Heart left ventricle (tissue), 16 donors: ENCODE measurements around the gene SPRED3. TPM values are rescaled to one million over a fixed set of nuclear protein-coding genes. Genes with fewer than 3 reads are reported as not detected.

Experiments
- ATAC-seq, 4 donors: fragments of 200-7000 bp; cut with Tn5 transposase; one replicate each; pipeline ENCODE4 v1.9.1; 2020 to 2022; ENCODE audit warnings: moderate library complexity in 4 of 4, mild to moderate bottlenecking in 3 of 4, moderate number of reproducible peaks in 1 of 4
- DNase-seq, 5 donors: peaks; one replicate each; pipeline ENCODE4 v3.0.0-alpha.2; 2020
- H3K27ac ChIP-seq, 12 donors: fragments of 200-600 bp; sonication (generic) in 4 of 12; one replicate each; pipeline versions ENCODE4 v1.5.0 to v1.8.0; 2016 to 2022; ENCODE audit warnings: mild to moderate bottlenecking in 2 of 12
- H3K27me3 ChIP-seq, 9 donors: fragments of 200-600 bp; sonication (generic) in 2 of 9; one replicate each; pipeline versions ENCODE4 v1.5.1 to v1.8.0; 2016 to 2022; ENCODE audit warnings: mild to moderate bottlenecking in 3 of 9
- H3K36me3 ChIP-seq, 9 donors: fragments of 200-600 bp; sonication (generic) in 2 of 9; one replicate each; pipeline versions ENCODE4 v1.5.0 to v1.8.0; 2018 to 2022; ENCODE audit warnings: mild to moderate bottlenecking in 2 of 9
- H3K4me1 ChIP-seq, 12 donors: fragments of 200-600 bp; sonication (generic) in 4 of 12; one replicate each; pipeline versions ENCODE4 v1.5.0 to v1.8.0; 2016 to 2022; ENCODE audit warnings: mild to moderate bottlenecking in 3 of 12
- H3K4me3 ChIP-seq, 12 donors: fragments of 200-600 bp; sonication (generic) in 4 of 12; one replicate each; pipeline versions ENCODE4 v1.5.0 to v1.8.0; 2017 to 2022; ENCODE audit warnings: mild to moderate bottlenecking in 9 of 12, moderate library complexity in 4 of 12
- H3K9me3 ChIP-seq, 12 donors: fragments of 200-600 bp; sonication (generic) in 4 of 12; one replicate each; pipeline versions ENCODE4 v1.5.0 to v1.8.0; 2016 to 2022; ENCODE audit warnings: mild to moderate bottlenecking in 1 of 12
- POLR2A ChIP-seq, 2 donors: fragments of 450-650 bp; IDR thresholded peaks; one replicate each; pipeline ENCODE4 v1.6.1; 2017; ENCODE audit warnings: antibody characterized with exemption in 2 of 2, mild to moderate bottlenecking in 2 of 2, moderate library complexity in 2 of 2
- WGBS, 4 donors: extraction: QIAGEN DNeasy Blood & Tissue Kit in 2 of 4; methylation state at CpG; one replicate each; pipeline versions ENCODE4 v1.1.5 to v1.1.7; 2013 to 2018; 5-methylcytosine and 5-hydroxymethylcytosine counted together
- intact Hi-C, 10 donors: fragments of 100-400 bp; cut with DNase I; formaldehyde crosslinking; loops; one replicate each; pipeline versions ENCODE4 v1.11.1 to v1.14.2; 2022
- polyA plus RNA-seq, 2 donors: library from polyadenylated mRNA; stranded (reverse); fragments of 200-250 nt; gene quantifications; one replicate each; pipeline ENCODE4 v1.2.3, GENCODE V29; 2013
- total RNA-seq, 9 donors: library from RNA; depleted of rRNA in 2 of 9; stranded (reverse); fragments of >200 nt in 2 of 9; fragmentation: NEBNext Ultra II Directional in 3 of 9; extraction: Animal tissue kit (Norgen Biotek cat#: 25700) in 3 of 9; gene quantifications; one replicate each; pipeline versions ENCODE4 v1.1.0 to v1.2.4, GENCODE V29; 2016 to 2023
- TF ChIP-seq, protein P1 (sequence below), 12 donors: fragments of 200-600 bp; sonication (generic) in 4 of 12; IDR thresholded peaks; one replicate each; pipeline versions ENCODE4 v1.5.0 to v1.8.0; 2018 to 2022; ENCODE audit warnings: antibody characterized with exemption in 12 of 12, mild to moderate bottlenecking in 5 of 12
- donor health status: ischemic (EF 13 %, LVEDD 7.1; RV severe dilation, severe dysfunction).
- donor health status: healthy with polysubstance abuse.
- donor health status: DM: no; HTN: yes; CAD: no.
- donor health status: DM: no; HTN: no; CAD: no.
- donor health status: ischemic (EF 25% LVEDD 6.9; RV normal size, moderate dysfunction).
- donor health status: ischemic (EF 25% LVEDD 5.7; RV mildly dilated, moderate dysfunction).
- donor health status: healthy.
- donor health status: DM: yes; HTN: yes; CAD: no.
- donor health status: ischemic (EF 35%, LVEDD 5.7; RV mildly dilated, moderate dysfunction).
- donor health status: nonischemic (EF 11% LVEDD 7.7; RV severe dilation, severe dysfunction).
- donor health status: DM: yes; HTN: yes; CAD: no.
- donor health status: PGD.
- donor health status: ischemic (EF 29% LVEDD 5.4; RV normal size, mild dysfunction).
- donor health status: nonischemic (EF 23%, LVEDD 6.1; RV moderate dilation, normal function).

The SPRED3 gene
- total and polyA plus RNA-seq, 11 donors, result 0.18 to 3.1 (median 0.72) TPM; not detected in 1

DNA sequence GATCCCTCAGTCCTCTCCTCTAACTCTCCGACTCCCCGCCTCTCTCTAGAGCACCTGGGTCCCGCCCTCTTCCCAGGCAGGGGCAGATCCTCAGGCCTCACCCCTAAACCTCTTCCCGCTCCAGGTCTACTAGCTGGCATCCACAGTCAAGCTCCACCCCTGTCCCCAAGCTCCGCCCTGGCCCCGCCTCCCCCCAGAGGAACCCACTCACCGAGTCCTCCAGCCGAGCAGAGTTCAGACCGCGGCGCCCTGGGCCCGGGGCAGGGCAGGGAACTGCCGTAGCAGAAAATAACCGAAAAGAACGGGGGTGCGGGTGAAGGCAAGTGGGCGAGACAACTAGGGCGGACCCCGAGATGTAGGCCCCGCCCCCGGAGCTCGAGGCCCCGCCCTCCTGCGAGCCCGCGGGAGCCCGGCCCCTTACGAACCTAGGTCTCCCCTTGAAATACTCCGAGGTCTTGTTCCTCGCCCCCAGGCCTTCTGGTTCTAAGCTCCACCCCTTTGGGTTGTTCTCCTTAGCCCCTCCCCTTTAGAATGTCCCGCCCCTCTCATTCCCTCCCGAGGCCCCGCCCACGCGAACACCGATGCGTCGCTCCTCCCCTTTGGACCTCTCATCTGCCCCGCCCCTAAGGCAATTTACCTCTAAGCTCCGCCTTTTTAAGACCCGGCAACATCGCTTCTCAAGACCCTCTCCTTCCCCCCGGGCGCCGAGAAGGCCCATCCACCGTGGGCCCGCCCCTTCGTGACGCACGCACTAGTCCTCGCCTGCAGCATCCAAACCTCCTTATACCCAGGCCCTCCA, 748 bp upstream of the SPRED3 start, which contains the start of gene GGN:
Gene GGN (minus strand): TSS at position 485 of the 799 bp plus-strand sequence. CDS start 773 bp downstream, outside the sequence.
- Histone ChIP-seq H3K27me3 (peaks cover 0 to 36% (median 0%) of the 10 kb centered on the region in 9 donors), H3K36me3 (peaks cover 0 to 34% (median 25%) of the 10 kb centered on the region in 9 donors), H3K27ac (peak within 1 kb of the TSS in 6 of 12 donors; percentile 30 to 80 (median 47)), H3K4me3 (peak within 1 kb of the TSS; percentile 16 to 69 (median 53)), H3K9me3 (no peaks in the 10 kb centered on the region), H3K4me1 (peaks cover 0 to 42% (median 25%) of the 10 kb centered on the region in 12 donors)
- ATAC-seq (peak; percentile 56 to 76 (median 68)), DNase-seq (peak; percentile 73 to 86 (median 75))
- TF ChIP-seq POLR2A (IDR thresholded peaks at IDR 0.05), result no peak
- TF ChIP-seq, protein P1, sequence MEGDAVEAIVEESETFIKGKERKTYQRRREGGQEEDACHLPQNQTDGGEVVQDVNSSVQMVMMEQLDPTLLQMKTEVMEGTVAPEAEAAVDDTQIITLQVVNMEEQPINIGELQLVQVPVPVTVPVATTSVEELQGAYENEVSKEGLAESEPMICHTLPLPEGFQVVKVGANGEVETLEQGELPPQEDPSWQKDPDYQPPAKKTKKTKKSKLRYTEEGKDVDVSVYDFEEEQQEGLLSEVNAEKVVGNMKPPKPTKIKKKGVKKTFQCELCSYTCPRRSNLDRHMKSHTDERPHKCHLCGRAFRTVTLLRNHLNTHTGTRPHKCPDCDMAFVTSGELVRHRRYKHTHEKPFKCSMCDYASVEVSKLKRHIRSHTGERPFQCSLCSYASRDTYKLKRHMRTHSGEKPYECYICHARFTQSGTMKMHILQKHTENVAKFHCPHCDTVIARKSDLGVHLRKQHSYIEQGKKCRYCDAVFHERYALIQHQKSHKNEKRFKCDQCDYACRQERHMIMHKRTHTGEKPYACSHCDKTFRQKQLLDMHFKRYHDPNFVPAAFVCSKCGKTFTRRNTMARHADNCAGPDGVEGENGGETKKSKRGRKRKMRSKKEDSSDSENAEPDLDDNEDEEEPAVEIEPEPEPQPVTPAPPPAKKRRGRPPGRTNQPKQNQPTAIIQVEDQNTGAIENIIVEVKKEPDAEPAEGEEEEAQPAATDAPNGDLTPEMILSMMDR (IDR thresholded peaks at IDR 0.05), result no peak
- 1 to 3% (median 2%) methylated on average over 36 to 51 of the region's 51 CpGs for WGBS, 4 donors
- intact Hi-C loops, result no loop called here

DNA sequence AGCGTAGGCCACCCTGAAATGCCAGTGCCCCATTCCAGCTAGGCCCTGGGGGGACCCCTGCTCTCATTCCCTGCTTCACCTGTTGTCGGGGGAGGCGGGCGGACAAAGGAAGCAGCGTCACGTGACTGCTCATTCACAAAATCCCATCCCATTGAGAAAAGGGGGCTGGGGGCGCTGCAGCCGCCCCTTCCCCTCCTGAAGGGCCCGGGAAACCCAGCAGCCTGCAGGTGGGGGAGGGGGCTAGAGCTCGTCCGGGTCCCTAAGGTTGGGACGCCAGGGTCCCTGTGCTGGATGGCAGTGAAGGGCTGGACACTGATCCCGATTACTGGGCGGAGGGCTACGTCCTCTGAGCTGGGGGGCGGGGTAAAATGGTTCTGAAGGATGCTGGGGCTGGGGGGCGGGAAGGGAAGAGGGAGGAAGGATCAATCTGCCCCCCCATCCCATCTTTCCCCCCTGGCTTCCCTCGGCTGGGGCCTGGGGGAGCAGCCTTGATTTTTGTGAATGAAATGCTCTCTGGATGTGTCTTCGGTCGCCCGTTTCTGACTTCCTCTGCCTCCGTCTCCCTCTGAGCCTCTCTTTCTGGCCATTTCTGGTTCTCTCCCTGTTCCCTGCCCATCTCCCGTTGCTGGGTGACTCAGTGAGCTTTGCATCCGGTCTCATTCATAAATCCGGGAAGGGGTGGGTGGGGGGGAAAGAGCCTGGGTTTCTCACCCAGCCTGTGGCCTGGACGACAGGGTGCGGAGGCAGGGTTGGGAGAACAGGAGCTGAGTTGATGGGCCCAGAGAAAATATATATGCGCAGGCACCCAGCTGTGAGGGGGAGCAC, 816 bp downstream of the SPRED3 start:
- peaks cover 0 to 43% (median 5%) of the 10 kb centered on the region in 9 donors for H3K27me3 ChIP-seq
- H3K27ac ChIP-seq, result peak overlapping the region in 6 of 12 donors; percentile 26 to 80 (median 52)
- WGBS, 4 donors, result 3 to 7% (median 5%) methylated on average over 21 to 28 of the region's 28 CpGs
- intact Hi-C loops, result no loop called here
- H3K4me3 ChIP-seq, result peak overlapping the region in 11 of 12 donors; percentile 33 to 69 (median 56)
- no peak for TF ChIP-seq POLR2A (IDR thresholded peaks at IDR 0.05)
- TF ChIP-seq, protein P1 (IDR thresholded peaks at IDR 0.05), result no peak
- DNase-seq, result peak in 1 of 5 donors; percentile 53
- H3K36me3 ChIP-seq, result peaks cover 0 to 19% (median 9%) of the 10 kb centered on the region in 9 donors
- peak in 2 of 4 donors; percentile 10 to 16 for ATAC-seq
- H3K9me3 ChIP-seq, result no peaks in the 10 kb centered on the region
- H3K4me1 ChIP-seq, result peaks cover 0 to 42% (median 25%) of the 10 kb centered on the region in 12 donors

DNA sequence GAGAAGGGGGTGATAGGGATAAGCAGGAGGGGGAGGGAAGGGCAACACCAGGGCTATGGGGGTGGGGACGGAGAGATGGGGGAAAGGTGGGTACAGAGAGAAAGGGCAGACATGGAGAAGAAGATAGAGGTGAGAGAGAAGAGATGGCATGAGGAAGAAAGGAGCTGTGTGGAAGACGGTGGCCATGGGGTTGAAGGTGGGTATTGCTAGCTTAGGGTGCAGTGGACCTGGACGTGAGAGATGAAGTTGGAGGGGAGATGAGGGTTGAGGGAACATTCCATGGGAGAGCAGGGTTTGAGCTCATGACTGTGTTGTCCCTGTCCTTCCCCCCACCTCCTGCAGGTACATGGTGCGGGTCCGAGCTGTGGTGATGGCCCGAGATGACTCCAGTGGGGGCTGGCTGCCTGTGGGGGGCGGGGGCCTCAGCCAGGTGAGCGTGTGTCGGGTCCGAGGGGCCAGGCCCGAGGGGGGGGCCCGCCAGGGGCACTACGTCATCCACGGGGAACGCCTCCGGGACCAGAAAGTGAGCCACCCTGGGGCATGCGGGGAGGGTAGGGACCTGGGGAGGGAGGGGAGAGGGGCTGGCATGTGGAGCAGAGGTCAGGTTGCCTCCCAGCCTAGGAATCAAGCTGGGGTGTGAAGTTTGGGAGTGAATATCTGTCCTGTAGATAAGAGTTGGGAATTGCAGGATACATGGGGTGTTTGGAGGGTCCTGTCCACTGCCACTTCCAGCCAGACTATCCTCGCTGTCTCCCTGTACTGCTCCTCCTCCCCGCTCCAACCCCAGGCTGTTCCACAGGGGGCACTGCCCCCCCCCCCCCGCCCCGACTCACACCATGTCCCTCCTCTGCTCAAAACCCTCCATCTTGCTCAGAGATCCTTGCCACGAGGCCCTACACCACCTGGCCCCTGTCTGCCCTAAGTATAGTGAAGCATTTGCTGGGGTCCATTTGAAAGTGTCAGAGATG, 1.7 kb downstream of the SPRED3 start:
- no peaks in the 10 kb centered on the region for H3K9me3 ChIP-seq
- H3K36me3 ChIP-seq, result peaks cover 0 to 11% (median 2%) of the 10 kb centered on the region in 9 donors
- H3K27me3 ChIP-seq, result peaks cover under 1 to 50% (median 13%) of the 10 kb centered on the region in 9 donors
- no peak for DNase-seq
- H3K4me3 ChIP-seq, result peak overlapping the region in 1 of 12 donors; percentile 66
- intact Hi-C loops, result loop anchor here in 3 of 10 donors (10.0 kb wide), 3 partner anchors 225 to 545 kb away; partner anchors contain the start of genes EIF3K (in 1 of the 3), MAP4K1 (in 1 of the 3), MRPS12 (in 1 of the 3) and SARS2 (in 1 of the 3)
- no peak for ATAC-seq
- H3K4me1 ChIP-seq, result peaks cover 0 to 49% (median 25%) of the 10 kb centered on the region in 12 donors
- H3K27ac ChIP-seq, result peak overlapping the region in 2 of 12 donors; percentile 27 to 63
- WGBS, 4 donors, result 29 to 43% (median 36%) methylated on average over 11 to 22 of the region's 22 CpGs
- TF ChIP-seq POLR2A (IDR thresholded peaks at IDR 0.05), result no peak
- TF ChIP-seq, protein P1 (IDR thresholded peaks at IDR 0.05), result no peak
